WTC11 (cell line): ENCODE results near the gene NAB2. TPM values are rescaled to one million over a fixed set of nuclear protein-coding genes. Genes with fewer than 3 reads are reported as not detected.

Experiments
- ATAC-seq: fragments of 200-7000 bp; cut with Tn5 transposase; 2 replicates; pipeline ENCODE4 v1.10.0; 2021; ENCODE audit warnings: mild to moderate bottlenecking, moderate library complexity
- Bru-seq: library from RNA; stranded (reverse); fragments of 400-500 nt; gene quantifications from one replicate; lab custom pipeline; 2021; lab: Mats Ljungman, UMichigan
- CTCF ChIA-PET: fragments of 300-600 bp; sonication (Branson Sonifier 250); formaldehyde crosslinking; loops from one replicate; lab custom pipeline; 2021; ENCODE audit warnings: antibody characterized with exemption; lab: Charles Lee
- POLR2A ChIA-PET: fragments of 350-600 bp; sonication (Branson Sonifier 250); formaldehyde crosslinking; loops from one replicate; lab custom pipeline; 2021; ENCODE audit warnings: antibody characterized with exemption; lab: Charles Lee
- DNase-seq: peaks from one replicate; pipeline ENCODE4 v3.0.0; 2021; ENCODE audit warnings: low spot score
- H3K27ac Mint-ChIP-seq: 2 replicates; pipeline ENCODE4 v1.8.0; 2021; ENCODE audit warnings: mixed read lengths
- H3K27me3 Mint-ChIP-seq: 2 replicates; pipeline ENCODE4 v1.8.0; 2021; ENCODE audit warnings: low read depth, mild to moderate bottlenecking, moderate library complexity, mixed read lengths
- H3K36me3 Mint-ChIP-seq: 2 replicates; pipeline ENCODE4 v1.8.0; 2021; ENCODE audit warnings: mixed read lengths
- H3K4me1 Mint-ChIP-seq: 2 replicates; pipeline ENCODE4 v1.8.0; 2022; ENCODE audit warnings: mixed read lengths
- H3K4me3 Mint-ChIP-seq: 2 replicates; pipeline ENCODE4 v1.8.0; 2021; ENCODE audit warnings: mild to moderate bottlenecking, moderate library complexity, mixed read lengths
- H3K9me3 Mint-ChIP-seq: 2 replicates; pipeline ENCODE4 v1.8.0; 2021; ENCODE audit warnings: mixed read lengths
- ATF1 ChIP-seq: sonication (generic); formaldehyde crosslinking; IDR thresholded peaks from 2 replicates; pipeline ENCODE4 v1.8.1; 2023; ENCODE audit warnings: mild to moderate bottlenecking, moderate library complexity, missing genetic modification reagents
- E2F1 ChIP-seq: sonication (generic); formaldehyde crosslinking; IDR thresholded peaks from 2 replicates; pipeline ENCODE4 v1.8.0; 2022; ENCODE audit warnings: mild to moderate bottlenecking, missing genetic modification reagents
- ERG ChIP-seq: fragments of 250-450 bp; sonication (Bioruptor Pico); IDR thresholded peaks from 2 replicates; pipeline ENCODE4 v1.8.0; 2021; ENCODE audit warnings: mild to moderate bottlenecking
- ETV6 ChIP-seq: sonication (generic); formaldehyde crosslinking; IDR thresholded peaks from 2 replicates; pipeline ENCODE4 v1.8.1; 2022; ENCODE audit warnings: mild to moderate bottlenecking, missing genetic modification reagents
- FOXK1 ChIP-seq: sonication (generic); formaldehyde crosslinking; IDR thresholded peaks from 2 replicates; pipeline ENCODE4 v1.8.0; 2022; ENCODE audit warnings: mild to moderate bottlenecking, moderate library complexity, missing genetic modification reagents
- FOXP4 ChIP-seq: sonication (generic); formaldehyde crosslinking; IDR thresholded peaks from 2 replicates; pipeline ENCODE4 v1.8.0; 2022; ENCODE audit warnings: mild to moderate bottlenecking, missing genetic modification reagents
- GABPB1 ChIP-seq: sonication (generic); formaldehyde crosslinking; IDR thresholded peaks from 2 replicates; pipeline ENCODE4 v1.8.1; 2023; ENCODE audit warnings: mild to moderate bottlenecking, missing genetic modification reagents
- IRF1 ChIP-seq: sonication (generic); formaldehyde crosslinking; IDR thresholded peaks from 2 replicates; pipeline ENCODE4 v1.8.0; 2023; ENCODE audit warnings: missing genetic modification reagents
- MAX ChIP-seq: sonication (generic); formaldehyde crosslinking; IDR thresholded peaks from 2 replicates; pipeline ENCODE4 v1.8.0; 2022; ENCODE audit warnings: mild to moderate bottlenecking, missing genetic modification reagents
- MYBL2 ChIP-seq: sonication (generic); formaldehyde crosslinking; IDR thresholded peaks from 2 replicates; pipeline ENCODE4 v1.8.1; 2023; ENCODE audit warnings: mild to moderate bottlenecking, moderate library complexity, missing genetic modification reagents
- NFATC4 ChIP-seq: fragments of 250-450 bp; sonication (Bioruptor Pico); IDR thresholded peaks from 2 replicates; pipeline ENCODE4 v1.9.0; 2021; ENCODE audit warnings: mild to moderate bottlenecking
- NR1H2 ChIP-seq: sonication (generic); formaldehyde crosslinking; IDR thresholded peaks from 2 replicates; pipeline ENCODE4 v1.9.0; 2021; ENCODE audit warnings: mild to moderate bottlenecking, moderate library complexity, missing genetic modification reagents
- PRRX2 ChIP-seq: fragments of 250-450 bp; sonication (Bioruptor Pico); IDR thresholded peaks from 2 replicates; pipeline ENCODE4 v1.8.0; 2021; ENCODE audit warnings: mild to moderate bottlenecking
- RORB ChIP-seq: fragments of 250-450 bp; sonication (Bioruptor Pico); IDR thresholded peaks from 2 replicates; pipeline ENCODE4 v1.9.0; 2021; ENCODE audit warnings: mild to moderate bottlenecking
- TCF7 ChIP-seq: sonication (generic); formaldehyde crosslinking; IDR thresholded peaks from 2 replicates; pipeline ENCODE4 v1.8.0; 2022; ENCODE audit warnings: mild to moderate bottlenecking, low read depth, missing genetic modification reagents, moderate library complexity
- TP53 ChIP-seq: sonication (generic); formaldehyde crosslinking; IDR thresholded peaks from 2 replicates; pipeline ENCODE4 v1.8.1; 2023; ENCODE audit warnings: mild to moderate bottlenecking, missing genetic modification reagents
- USF1 ChIP-seq: sonication (generic); formaldehyde crosslinking; IDR thresholded peaks from 2 replicates; pipeline ENCODE4 v1.8.0; 2022; ENCODE audit warnings: mild to moderate bottlenecking, missing genetic modification reagents
- USF2 ChIP-seq: sonication (generic); formaldehyde crosslinking; IDR thresholded peaks from 2 replicates; pipeline ENCODE4 v1.8.1; 2023; ENCODE audit warnings: mild to moderate bottlenecking, missing genetic modification reagents, moderate library complexity
- ZNF232 ChIP-seq: sonication (generic); formaldehyde crosslinking; IDR thresholded peaks from 2 replicates; pipeline ENCODE4 v1.8.0; 2022; ENCODE audit warnings: mild to moderate bottlenecking, missing genetic modification reagents
- ZNF317 ChIP-seq: sonication (generic); formaldehyde crosslinking; IDR thresholded peaks from 2 replicates; pipeline ENCODE4 v1.8.1; 2023; ENCODE audit warnings: low read depth, mild to moderate bottlenecking, moderate library complexity, missing genetic modification reagents, borderline replicate concordance
- ZNF416 ChIP-seq: fragments of 250-450 bp; sonication (Bioruptor Pico); IDR thresholded peaks from 2 replicates; pipeline ENCODE4 v1.9.0; 2021; ENCODE audit warnings: mild to moderate bottlenecking, inconsistent platforms
- ZNF671 ChIP-seq: fragments of 250-450 bp; sonication (Bioruptor Pico); IDR thresholded peaks from 2 replicates; pipeline ENCODE4 v1.8.0; 2021; ENCODE audit warnings: mild to moderate bottlenecking
- long read RNA-seq, 3 experiments: library from RNA in 1 of 3; library from capped mRNA in 1 of 3; library from polyadenylated mRNA in 1 of 3; unstranded in 2 of 3; stranded (forward) in 1 of 3; transcript quantifications; one replicate each; pipeline ENCODE4 v2.0.0, GENCODE V29; 2021
- total RNA-seq: library from RNA; stranded (reverse); gene quantifications from 3 replicates; pipeline ENCODE4 v1.2.3, GENCODE V29; 2021

The NAB2 gene
- total RNA-seq (16.5 to 20.5 TPM (median 17.2 TPM) in 3 replicates), Bru-seq, nascent RNA (percentile 55 among the genes with signal in this experiment)
- long read RNA-seq, experiment 1, transcript NAB2-201 (7 exons, 2,711 nt) = major isoform, 12 of 22 reads
- long read RNA-seq, experiment 1, partial matches to known transcripts = 4 of 22 reads
- long read RNA-seq, experiment 1, other reads (novel, unspliced or antisense) = 5 of 22 reads
- long read RNA-seq, experiment 2, partial matches to known transcripts = 7 of 20 reads
- long read RNA-seq, experiment 2, other reads (novel, unspliced or antisense) = 6 of 20 reads
- long read RNA-seq, experiment 3, partial matches to known transcripts = 6 of 7 reads
- long read RNA-seq, experiment 3, other reads (novel, unspliced or antisense) = 0 of 7 reads

- Mint-ChIP-seq H3K27ac (peak within 1 kb of the TSS; percentile 100), H3K4me1 (peaks cover 39% of the 10 kb centered on the region), H3K4me3 (peak within 1 kb of the TSS; percentile 88), H3K9me3 (no peaks in the 10 kb centered on the region), H3K27me3 (no peaks in the 10 kb centered on the region; the same call in 1 of the 2 replicates), H3K36me3 (peaks cover 12% of the 10 kb centered on the region)
- ChIA-PET POLR2A (interaction anchor here (0.6 to 4.7 kb wide), 10 partner anchors 9 to 452 kb away, joined by 3 to 65 read pairs (median 3); partner anchors contain the start of genes INHBE, LRP1, NEMP1 and STAT6), CTCF (interaction anchor here (0.6 to 8.7 kb wide), 16 partner anchors 9 to 387 kb away, joined by 3 to 219 read pairs (median 4); partner anchors contain the start of genes LRP1, NEMP1 and STAT6)
- DNase-seq (peak; percentile 91), ATAC-seq (peak; percentile 46)
- TF ChIP-seq USF1 (CRISPR knock-in tag) = peak; percentile 46; the same call in 1 of the 2 replicates
- TF ChIP-seq ERG (CRISPR knock-in tag) = no peak
- TF ChIP-seq MYBL2 (CRISPR knock-in tag) = no peak
- 0 out of 2 replicates have a peak, but pooled peaks have one; percentile 35 for TF ChIP-seq FOXP4 (CRISPR knock-in tag)
- no peak for TF ChIP-seq NFATC4
- TF ChIP-seq NR1H2 (CRISPR knock-in tag) = no peak
- 0 out of 2 replicates have a peak, but pooled peaks have one; percentile 9 for TF ChIP-seq ETV6 (CRISPR knock-in tag)
- TF ChIP-seq ZNF317 (CRISPR knock-in tag) = no peak
- peak; percentile 17; the same call in 1 of the 2 replicates for TF ChIP-seq GABPB1 (CRISPR knock-in tag)
- TF ChIP-seq ZNF232 (CRISPR knock-in tag) = no peak; the same call in 1 of the 2 replicates
- no peak for TF ChIP-seq TCF7 (CRISPR knock-in tag)
- no peak for TF ChIP-seq ZNF671 (CRISPR knock-in tag)
- TF ChIP-seq ZNF416 (CRISPR knock-in tag) = 0 out of 2 replicates have a peak, but pooled peaks have one; percentile 32
- 0 out of 2 replicates have a peak, but pooled peaks have one; percentile 19 for TF ChIP-seq FOXK1 (CRISPR knock-in tag)
- TF ChIP-seq IRF1 (CRISPR knock-in tag) = 0 out of 2 replicates have a peak, but pooled peaks have one; percentile 39
- TF ChIP-seq PRRX2 = no peak
- no peak for TF ChIP-seq ATF1
- peak; percentile 56 for TF ChIP-seq MAX (CRISPR knock-in tag)
- peak; percentile 60; the same call in 1 of the 2 replicates for TF ChIP-seq TP53 (CRISPR knock-in tag)
- TF ChIP-seq E2F1 (CRISPR knock-in tag) = no peak
- TF ChIP-seq RORB (CRISPR knock-in tag) = no peak
- peak; percentile 70 for TF ChIP-seq USF2
Observed at GRCh38 chr12:57088354-57089270, at the start of gene NAB2. Gene NAB2, plus strand, starts transcription at chr12:57089114. Its CDS starts 158 bp downstream, at chr12:57089272.
